GM21619 (cell line): ENCODE data around the gene PRICKLE2.

Source experiments
- ATAC-seq: cut with Tn5 transposase; IDR thresholded peaks from one replicate; pipeline ENCODE4 v1.9.1; 2021; ENCODE audit not compliant: unreplicated experiment

Gene PRICKLE2

DNA sequence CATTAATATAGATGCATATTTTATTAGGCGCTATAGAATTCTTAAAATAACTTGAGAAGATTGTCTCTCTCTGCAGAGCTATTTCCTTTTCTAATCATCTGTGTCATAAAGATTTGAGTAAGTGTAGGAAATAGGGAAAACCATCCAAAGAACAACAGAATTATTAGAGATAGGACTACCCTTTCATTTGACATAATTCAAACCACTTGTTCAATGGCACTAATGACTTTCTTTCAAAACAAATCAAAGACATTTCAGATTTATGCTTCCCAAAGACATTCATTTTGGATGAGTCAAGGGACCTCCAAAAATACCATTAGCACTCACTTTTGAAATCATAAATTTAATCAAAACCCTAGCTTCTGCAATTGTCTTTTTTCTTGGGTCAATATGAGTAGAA lies 29.5 kb downstream of the PRICKLE2 start:
- no peak for ATAC-seq

DNA sequence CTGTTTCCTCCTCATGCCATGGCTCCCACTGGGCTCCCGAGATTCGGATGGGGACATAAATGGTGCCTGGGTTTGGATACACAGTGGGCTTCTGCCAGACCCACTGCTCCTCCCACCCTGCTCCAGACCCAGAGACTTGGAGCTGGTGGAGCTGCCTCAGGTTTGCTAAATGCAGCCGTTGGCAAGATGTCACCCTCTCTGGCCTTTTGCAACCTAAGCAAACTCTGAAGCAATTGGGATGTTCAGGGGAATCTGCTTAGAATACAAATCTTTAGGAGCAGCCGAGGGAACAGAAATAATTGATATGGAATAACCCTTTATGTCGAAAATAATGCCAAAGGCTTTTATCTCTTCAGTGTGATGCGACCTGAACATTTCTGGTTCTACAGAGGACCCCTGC lies 33.4 kb downstream of the PRICKLE2 start:
- ATAC-seq, result no peak

DNA sequence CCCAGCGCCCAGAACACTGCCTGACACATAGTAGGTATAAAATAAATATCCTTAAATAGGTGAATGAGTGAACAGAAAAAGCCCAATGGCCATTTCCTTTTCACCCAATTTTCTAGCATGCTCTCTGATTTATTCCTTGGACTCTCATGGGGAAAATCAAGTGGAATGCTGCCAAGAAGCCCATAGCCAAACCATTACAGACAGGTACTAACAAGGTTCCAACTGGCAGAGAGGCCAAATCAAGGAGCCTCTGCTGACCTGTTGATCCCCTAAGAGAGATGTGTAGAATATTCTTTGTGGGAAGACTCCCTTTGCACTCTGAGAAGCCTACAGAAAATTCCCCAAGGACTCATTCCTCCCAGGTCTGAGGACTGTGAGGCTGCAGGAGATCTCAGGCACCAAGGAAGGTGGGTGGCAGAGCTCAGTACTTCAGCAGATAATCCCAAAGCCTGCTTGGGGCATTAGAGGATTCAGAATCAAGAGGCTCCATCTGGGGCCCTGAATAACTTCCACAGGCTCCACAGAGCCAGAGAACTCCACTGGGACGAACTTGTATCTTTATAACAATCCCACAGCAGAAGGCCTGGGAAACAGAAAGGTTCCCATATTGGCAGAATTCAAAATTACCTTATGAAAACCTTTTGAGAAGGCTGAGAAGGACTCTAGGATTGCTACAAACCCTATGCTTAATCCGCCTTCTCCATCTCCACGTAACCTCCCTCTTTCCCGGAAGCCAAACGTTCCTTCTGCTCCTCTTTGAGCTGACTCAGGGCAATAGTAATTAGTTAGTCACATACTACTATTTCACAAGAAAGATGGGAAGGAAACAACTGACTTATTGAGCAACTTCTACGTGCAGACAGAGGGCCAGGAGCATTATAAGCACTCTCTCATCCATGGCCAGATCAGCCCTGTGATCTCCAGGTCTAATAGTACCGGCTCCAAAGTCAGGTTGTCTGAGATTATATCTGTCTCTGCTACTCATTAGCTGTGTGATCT lies 34.5 kb downstream of the PRICKLE2 start:
- no peak for ATAC-seq

DNA sequence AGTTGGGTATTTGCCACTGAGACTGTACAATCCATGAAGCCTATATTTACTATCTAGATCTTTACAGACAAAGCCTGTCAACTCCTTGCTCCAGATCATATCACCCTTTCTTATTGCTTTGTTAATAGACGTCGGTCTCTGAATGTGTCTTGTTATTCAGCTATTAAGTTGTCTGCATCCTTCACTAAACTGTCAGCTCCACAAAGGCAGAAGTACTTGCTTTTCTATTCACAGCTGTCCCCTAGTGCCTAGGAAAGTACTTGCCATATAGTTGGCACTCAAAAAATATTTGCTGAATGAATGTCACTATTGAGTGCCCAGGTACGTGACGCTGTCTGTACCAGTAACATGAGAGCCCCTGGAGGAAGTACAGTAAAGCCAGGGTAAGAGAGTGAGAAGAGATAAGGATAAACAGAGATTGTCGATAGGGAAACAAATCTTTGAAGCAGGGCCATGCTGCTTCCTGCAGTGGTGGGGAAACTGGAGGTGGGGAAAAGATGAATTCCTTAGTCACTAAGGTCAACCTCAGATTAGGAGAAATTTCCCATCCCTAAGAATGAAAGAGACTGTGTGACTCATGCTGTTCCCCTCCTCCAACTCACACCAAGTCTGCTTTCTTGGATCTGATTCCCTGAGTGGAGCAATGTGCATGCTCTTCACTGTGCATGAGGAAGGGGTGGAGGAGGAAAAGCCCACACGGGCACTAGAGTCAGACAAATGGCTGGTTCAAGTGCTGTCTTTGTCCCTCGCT lies 36.3 kb downstream of the PRICKLE2 start:
- ATAC-seq, result no peak

DNA sequence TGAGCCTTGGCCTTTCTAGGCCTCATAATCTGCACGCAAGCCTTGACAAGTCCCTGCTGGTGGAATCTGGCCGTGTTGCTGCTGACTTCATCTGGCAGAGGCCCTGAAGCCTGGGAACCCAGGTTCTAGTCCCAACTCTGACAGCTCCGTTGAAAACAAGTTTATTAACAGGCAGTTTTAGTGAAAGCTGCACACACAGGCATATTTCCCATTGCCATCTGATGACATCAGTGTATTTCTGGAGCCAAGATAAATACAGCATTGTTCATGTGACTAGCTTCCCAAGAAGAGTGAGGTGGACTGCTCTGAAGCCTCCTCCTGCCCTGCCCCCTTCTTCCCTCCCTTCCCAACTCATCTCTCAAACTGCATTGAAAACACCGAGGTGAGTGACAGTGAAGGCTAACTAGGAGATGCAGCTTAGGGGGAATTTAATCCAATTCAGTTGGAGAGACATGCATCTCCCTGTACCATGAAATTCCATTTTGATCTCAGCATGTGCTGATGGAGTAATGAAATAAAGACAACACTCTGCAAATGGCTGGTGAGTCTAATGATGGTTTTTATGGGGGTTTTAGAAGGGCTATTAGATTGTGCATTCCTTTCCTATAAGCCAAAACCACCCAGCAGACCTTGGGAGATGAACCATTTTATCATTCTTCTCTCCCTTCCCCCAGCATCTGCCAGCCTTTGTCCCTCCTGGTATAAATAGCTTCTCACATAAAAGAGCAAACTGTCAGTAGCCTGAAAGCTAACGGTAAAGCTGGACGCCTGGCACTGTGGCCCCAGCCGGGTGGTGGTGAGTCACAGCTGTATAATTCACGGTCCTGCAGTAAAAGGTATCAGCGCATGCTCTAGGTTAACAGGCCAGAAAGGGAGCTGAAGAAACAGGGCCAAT lies 38.0 kb downstream of the PRICKLE2 start:
- ATAC-seq, result no peak

DNA sequence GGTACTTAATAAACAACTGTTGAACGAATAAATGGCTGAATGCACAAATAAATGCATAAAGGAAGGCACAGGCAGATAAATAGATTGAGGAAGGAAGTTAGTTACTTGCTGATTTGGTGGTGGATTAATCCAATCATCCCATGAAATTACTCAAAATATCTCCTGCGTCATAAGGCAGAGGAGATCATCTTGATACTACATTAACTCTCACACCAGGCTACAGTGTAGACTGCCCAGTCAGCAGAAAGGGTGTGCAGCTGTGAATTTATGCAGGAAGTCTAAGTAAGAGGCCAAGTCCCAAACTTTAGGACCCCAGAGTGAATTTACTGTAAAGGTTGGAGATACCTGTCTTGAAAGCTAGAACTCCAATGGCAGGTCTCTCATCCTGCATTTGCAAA lies 38.6 kb downstream of the PRICKLE2 start:
- no peak for ATAC-seq

DNA sequence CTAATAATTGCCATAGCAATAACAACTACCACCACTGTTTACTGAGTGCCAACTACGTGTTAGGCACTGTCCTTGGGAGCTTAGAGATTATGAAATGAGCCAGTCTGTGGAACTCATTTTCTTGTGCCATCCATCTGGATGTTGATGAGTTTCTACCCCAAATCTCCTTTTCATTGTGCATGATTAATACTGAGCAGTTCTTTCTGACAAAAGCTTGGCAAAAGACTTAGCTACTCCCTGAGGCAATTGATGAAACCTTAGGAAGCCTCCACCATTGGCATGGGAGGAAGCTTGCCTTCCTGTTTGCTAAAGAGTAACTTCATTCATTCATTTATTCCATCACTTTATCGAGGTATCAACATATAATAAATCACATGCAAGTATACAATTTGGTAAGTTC lies 39.8 kb downstream of the PRICKLE2 start:
- no peak for ATAC-seq

DNA sequence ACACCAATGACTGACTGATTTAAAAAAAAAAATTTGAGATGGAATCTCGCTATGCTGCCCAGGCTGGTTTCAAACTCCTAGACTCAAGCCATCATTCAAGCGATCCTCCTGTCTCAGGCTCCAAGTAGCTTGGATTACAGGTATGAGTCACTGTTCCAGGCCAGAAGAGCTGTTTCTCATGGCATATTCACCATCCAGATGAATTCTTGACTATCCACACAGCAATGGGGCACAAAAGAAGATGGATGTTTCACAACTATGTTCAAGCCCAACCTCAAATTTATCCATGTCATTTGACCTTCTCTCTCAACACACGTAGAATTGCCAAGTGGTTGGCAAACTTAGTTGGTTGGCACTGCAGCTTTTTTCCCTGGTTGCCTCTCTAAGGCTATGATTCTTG lies 40.6 kb downstream of the PRICKLE2 start:
- ATAC-seq, result no peak

DNA sequence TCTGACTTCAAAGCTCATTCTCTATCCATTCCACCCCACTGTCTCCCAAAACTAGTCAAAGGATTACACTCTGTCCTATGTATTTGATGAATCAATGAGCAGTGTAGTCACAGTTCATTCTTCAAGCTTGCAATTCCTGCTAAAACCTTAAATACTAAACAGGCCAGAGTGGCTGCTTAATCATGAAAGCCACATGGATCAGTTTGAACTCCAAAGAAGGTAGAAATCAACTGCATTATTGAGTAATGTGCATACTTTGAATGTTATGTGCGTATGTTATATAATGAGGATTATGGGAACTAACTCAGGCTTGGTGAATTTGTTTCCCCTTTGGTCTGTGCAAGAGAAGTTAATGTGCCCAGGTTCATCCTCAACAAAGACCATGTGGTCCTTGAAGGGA lies 45.4 kb downstream of the PRICKLE2 start:
- ATAC-seq, result no peak

DNA sequence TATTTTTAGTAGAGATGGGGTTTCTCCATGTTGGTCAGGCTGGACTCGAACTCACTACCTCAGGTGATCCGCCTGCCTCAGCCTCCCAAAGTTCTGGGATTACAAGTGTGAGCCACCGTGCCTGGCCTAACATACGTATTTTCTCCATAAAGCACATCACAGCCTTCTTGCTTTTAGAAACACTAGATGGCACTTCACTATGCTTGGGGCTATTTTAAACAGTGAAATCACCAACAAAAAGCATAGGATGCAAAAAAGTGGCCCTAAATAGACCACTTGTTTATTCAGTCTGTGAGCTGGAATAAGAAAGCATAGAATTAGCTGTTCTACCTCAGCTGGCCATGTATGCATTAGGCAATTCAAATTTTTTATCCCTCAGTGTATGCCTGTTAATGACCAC lies 46.0 kb downstream of the PRICKLE2 start:
- ATAC-seq, result no peak

DNA sequence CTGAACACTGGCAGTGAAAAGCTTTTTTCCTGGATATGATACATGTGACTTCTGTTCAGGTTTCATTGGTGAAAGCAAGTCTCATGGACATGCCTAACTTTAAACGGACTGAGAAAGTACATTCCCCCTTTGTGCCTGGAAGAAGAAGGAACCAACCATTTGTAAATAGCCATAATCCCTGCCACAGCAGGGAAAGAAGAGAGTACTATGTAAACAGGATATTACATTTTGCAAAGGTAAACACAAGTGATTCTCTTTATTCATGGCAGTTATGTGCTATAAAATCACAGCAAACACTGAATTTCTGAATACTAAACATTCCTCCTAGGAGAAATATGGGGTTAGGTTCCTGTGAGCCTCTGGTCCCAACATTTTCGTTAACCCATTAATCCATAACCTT lies 46.8 kb downstream of the PRICKLE2 start:
- ATAC-seq, result no peak

DNA sequence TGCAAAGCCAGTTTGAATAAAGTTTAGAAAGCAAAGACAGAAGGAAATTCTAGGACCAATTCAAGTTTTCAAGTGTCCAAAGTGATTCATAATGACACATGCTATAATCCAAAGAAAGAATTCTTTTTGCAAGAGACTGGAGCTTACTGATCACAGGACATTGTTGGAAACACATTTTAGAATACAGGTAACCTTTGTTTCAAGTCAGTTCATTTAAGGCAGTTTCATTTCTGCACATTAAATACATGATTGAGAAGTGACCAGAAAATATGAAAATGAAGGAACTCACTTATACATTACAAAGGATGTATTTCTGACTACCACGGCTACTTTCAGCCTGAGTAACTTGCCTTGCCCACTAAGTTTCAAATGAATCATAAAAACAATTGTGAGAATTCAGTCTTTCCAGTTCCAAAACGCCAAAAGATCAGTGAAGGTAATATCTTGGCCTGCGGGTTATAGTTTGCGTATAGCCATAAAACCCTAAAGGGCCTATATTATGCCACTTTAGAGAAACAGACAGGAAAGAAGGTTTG lies 48.7 kb downstream of the PRICKLE2 start:
- peak; percentile 76 for ATAC-seq

DNA sequence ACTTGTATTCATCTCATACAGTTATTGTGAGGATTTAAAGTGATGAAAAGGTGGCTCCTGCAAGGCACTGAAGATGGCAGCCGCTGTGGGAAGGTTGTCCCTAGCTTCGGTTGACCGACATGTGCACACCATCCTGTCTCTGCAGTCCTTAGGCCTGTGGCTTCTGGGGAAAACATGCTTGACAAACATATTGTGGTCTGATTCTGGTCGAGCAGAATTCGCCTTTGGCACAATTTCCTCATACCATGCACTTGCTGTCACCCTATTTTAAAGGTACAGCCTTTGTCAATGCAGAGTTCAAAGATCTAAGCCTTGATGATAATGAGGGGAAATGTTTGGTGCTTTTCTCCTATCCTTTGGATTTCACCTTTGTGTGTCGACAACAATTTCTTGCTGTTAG lies 50.9 kb downstream of the PRICKLE2 start:
- no peak for ATAC-seq

DNA sequence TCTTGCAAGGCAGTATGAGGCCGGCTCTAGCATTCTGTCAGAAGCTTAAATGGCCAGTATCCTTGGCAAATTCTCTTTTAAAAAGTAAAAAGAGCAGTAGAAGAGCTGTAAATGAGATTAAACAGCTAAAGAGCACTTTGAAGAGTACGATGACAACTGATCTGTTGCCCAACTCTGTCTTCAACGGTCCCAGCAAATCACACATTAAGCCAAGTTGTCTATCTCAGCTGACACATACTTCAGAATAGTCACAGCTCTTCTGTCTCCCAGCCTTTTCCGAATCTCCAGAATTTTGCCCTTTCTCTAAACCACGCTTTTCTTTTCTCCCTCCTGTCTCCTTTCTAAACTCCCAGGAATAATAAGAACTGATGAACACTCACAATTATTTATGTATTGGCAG lies 51.7 kb downstream of the PRICKLE2 start:
- no peak for ATAC-seq

DNA sequence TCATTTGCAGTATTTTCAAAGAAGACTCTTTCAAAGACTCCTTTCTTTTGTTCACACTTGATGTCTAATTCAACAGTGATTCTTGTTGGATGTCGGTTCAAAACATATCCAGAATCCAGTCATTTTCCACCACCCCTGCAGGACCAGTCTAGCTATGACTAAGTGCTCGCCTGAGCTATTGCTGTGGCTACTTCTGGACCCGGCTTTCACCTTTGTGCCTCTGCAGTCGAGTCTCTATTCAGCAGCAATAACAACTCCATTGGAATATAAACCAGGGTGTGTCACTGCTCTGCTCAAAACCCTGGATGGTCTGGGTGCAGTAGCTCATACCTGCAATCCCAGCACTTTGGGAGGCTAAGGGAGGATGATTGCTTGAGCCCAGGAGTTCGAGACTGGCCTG lies 55.0 kb downstream of the PRICKLE2 start:
- no peak for ATAC-seq

DNA sequence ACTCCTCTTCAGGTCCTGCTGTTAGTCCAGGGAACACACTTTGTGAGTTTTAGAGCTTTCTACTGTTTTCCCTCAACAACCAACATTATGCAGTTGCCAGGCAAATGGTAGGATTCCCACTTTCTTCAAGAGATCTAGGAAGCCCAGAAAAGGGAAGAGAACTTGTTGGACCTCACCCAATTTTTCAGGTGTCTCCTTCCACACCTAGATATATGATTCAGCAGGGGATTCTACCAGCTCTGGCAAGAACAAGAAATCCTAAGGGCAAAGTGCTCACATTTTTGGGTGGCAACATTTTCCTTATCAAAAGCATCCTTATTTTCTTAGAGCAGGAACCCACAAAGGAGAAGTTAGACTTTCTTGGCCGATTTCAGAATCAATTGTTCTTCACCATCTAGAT lies 57.4 kb downstream of the PRICKLE2 start:
- ATAC-seq, result no peak

DNA sequence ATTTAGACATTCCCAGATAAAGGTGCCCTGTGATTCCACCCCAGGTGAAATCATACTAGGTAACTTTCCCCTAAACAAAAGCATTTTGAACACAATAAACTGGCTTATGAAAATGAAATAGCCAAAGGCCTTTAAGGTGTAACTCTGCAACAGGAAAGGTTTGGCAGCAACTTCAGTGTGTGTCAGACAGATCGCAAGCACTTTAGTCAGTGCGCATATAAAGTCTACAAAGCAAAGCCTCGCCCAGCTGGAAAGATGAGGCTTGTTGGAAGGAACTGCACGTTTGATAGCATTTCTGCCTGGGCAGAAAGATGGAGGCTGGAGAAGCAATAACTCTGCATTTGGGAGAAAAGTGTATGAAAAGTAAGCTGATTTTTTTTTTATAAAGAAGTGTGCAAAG lies 57.9 kb downstream of the PRICKLE2 start:
- ATAC-seq, result no peak

DNA sequence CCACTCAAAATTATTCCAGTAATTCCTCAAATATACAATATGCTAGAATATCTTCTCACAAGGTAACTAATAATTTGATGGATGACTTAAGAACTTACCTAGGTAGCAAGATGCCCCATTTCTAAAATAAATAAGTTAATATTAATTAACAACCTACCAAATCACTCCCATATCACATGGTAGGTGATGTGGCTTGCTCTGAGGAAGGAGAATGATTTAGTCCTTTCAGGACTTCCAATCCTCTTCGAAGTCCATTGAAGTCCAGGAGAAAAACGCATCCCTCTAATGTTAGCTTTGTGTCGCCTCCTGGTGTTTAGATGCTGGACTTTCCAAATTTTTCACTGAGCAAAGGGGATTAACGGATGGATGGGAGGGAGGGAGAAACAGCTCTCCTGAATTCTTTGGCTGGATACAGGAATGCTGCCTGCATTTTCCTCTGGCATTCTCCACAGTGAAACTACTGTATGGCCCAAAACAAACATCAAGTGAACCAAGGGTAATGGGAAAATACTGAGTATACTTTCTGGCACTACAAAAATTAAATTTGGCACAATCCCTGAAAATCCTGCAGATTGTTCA lies 58.6 kb downstream of the PRICKLE2 start:
- ATAC-seq, result no peak

DNA sequence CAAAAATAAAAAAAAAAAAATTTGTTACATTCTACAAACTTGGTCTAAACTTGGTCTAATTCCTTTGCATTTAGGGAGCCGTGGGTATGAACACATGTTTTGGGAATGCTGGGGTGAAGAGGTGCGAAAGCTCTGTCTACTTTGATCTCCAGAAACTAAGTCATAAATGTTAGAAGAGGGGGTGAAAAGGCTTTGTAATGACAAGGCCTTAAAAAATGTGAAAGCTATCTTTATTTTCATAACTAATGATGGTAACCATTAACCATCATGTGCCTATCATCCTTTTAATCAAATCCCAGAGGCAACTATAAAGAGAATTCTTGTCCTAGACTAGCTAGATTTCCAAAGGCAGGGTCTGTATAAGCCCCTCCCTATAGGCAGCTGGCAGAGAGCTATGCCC lies 60.9 kb downstream of the PRICKLE2 start:
- ATAC-seq, result no peak

DNA sequence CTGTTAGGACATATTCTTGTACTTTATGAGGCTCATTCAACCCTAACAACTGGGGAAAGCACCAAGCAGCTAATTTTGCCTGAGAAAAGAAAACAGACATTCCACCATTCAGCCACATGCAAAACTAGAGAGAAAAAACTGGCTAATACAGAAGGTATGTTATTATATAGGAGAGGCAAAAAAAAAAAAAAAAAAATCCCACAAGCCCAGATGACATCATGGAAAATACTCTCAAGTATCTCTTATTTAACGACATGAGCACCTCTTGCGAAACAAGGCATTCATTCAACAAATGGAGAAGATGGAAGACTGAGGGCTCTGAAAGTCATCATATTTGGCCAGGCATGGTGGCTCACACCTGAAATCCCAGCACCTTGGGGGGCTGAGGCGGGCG lies 61.5 kb downstream of the PRICKLE2 start:
- peak; percentile 70 for ATAC-seq
